ENCODE results near the gene TAPBP. TPM values are rescaled to one million over a fixed set of nuclear protein-coding genes. Genes with fewer than 3 reads are reported as not detected.

Gene TAPBP
- total and polyA plus RNA-seq, 2 donors from 2014 or later: 53.5 to 217 TPM

GRCh38 chr6:33259032-33259431 lies 54.8 kb downstream of the TAPBP start:
- no peak for DNase-seq
- TF ChIP-seq, protein P1, sequence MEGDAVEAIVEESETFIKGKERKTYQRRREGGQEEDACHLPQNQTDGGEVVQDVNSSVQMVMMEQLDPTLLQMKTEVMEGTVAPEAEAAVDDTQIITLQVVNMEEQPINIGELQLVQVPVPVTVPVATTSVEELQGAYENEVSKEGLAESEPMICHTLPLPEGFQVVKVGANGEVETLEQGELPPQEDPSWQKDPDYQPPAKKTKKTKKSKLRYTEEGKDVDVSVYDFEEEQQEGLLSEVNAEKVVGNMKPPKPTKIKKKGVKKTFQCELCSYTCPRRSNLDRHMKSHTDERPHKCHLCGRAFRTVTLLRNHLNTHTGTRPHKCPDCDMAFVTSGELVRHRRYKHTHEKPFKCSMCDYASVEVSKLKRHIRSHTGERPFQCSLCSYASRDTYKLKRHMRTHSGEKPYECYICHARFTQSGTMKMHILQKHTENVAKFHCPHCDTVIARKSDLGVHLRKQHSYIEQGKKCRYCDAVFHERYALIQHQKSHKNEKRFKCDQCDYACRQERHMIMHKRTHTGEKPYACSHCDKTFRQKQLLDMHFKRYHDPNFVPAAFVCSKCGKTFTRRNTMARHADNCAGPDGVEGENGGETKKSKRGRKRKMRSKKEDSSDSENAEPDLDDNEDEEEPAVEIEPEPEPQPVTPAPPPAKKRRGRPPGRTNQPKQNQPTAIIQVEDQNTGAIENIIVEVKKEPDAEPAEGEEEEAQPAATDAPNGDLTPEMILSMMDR (IDR thresholded peaks at IDR 0.05; ENCODE audit: borderline replicate concordance, extremely low read depth, insufficient read depth): no peak
- Histone ChIP-seq H3K36me3 (ENCODE audit: control insufficient read depth in 2 of 3, insufficient read depth in 3 of 3, low read length in 3 of 3) (peaks cover 5 to 35% (median 9%) of the 10 kb centered on the region in 3 donors), H3K4me3 (ENCODE audit: low read length in 3 of 3) (no peak overlapping the region), H3K9ac (ENCODE audit: low read length in 3 of 3) (no peak overlapping the region), H3K9me3 (ENCODE audit: control insufficient read depth in 2 of 3, insufficient read depth in 1 of 3, low read length in 3 of 3) (no peaks in the 10 kb centered on the region), H3K27me3 (ENCODE audit: control insufficient read depth, insufficient read depth, low read length) (no peaks in the 10 kb centered on the region), H3K27ac (ENCODE audit: low read depth in 2 of 2, low read length in 2 of 2) (no peak overlapping the region), H3K4me1 (ENCODE audit: control insufficient read depth in 2 of 3, insufficient read depth in 2 of 3, low read depth in 1 of 3, low read length in 3 of 3) (no peaks in the 10 kb centered on the region)
- intact Hi-C loops (cut with DNase I): no loop called here
- no peak for FAIRE-seq

DNA sequence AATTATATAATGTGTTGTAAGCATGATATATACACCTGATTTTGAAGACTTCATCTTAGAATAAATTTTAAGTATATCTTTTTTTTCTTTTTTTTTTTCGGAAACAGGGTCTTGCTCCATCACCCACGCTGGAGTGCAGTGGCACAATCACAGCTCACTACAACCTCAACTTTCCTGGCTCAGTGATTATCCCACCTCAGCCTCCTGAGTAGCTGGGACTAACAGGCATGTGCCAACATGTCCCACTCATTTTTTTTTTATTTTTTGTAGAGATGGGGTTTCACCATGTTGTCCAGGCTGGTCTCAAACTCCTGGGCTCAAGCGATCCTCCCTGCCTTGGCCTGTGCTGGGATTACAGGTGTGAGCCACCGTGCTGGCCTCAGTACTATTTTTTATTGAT lies 59.3 kb downstream of the TAPBP start:
- H3K27ac ChIP-seq (ENCODE audit: low read depth in 2 of 2, low read length in 2 of 2): no peak overlapping the region
- H3K36me3 ChIP-seq (ENCODE audit: control insufficient read depth in 2 of 3, insufficient read depth in 3 of 3, low read length in 3 of 3): peaks cover 0 to 9% (median 5%) of the 10 kb centered on the region in 3 donors
- H3K4me1 ChIP-seq (ENCODE audit: control insufficient read depth in 2 of 3, insufficient read depth in 2 of 3, low read depth in 1 of 3, low read length in 3 of 3): peaks cover 0 to 9% (median 6%) of the 10 kb centered on the region in 3 donors
- DNase-seq (no peak), FAIRE-seq (no peak)
- no peaks in the 10 kb centered on the region for H3K9me3 ChIP-seq (ENCODE audit: control insufficient read depth in 2 of 3, insufficient read depth in 1 of 3, low read length in 3 of 3)
- no peak overlapping the region for H3K4me3 ChIP-seq (ENCODE audit: low read length in 3 of 3)
- H3K27me3 ChIP-seq (ENCODE audit: control insufficient read depth, insufficient read depth, low read length): no peaks in the 10 kb centered on the region
- intact Hi-C loops (cut with DNase I): no loop called here
- H3K9ac ChIP-seq (ENCODE audit: low read length in 3 of 3): no peak overlapping the region
- TF ChIP-seq, protein P1 (IDR thresholded peaks at IDR 0.05; ENCODE audit: borderline replicate concordance, extremely low read depth, insufficient read depth): no peak

GRCh38 chr6:33252759-33253158 lies 61.1 kb downstream of the TAPBP start:
- H3K4me3 ChIP-seq (ENCODE audit: low read length in 3 of 3): no peak overlapping the region
- H3K36me3 ChIP-seq (ENCODE audit: control insufficient read depth in 2 of 3, insufficient read depth in 3 of 3, low read length in 3 of 3): peaks cover 0 to 3% (median 3%) of the 10 kb centered on the region in 3 donors
- peaks cover 0 to 20% (median 9%) of the 10 kb centered on the region in 3 donors for H3K4me1 ChIP-seq (ENCODE audit: control insufficient read depth in 2 of 3, insufficient read depth in 2 of 3, low read depth in 1 of 3, low read length in 3 of 3)
- no peak for FAIRE-seq
- no peak overlapping the region for H3K9ac ChIP-seq (ENCODE audit: low read length in 3 of 3)
- intact Hi-C loops (cut with DNase I): no loop called here
- no peak overlapping the region for H3K27ac ChIP-seq (ENCODE audit: low read depth in 2 of 2, low read length in 2 of 2)
- H3K27me3 ChIP-seq (ENCODE audit: control insufficient read depth, insufficient read depth, low read length): no peaks in the 10 kb centered on the region
- no peak for DNase-seq
- TF ChIP-seq, protein P1 (IDR thresholded peaks at IDR 0.05; ENCODE audit: borderline replicate concordance, extremely low read depth, insufficient read depth): no peak
- no peaks in the 10 kb centered on the region for H3K9me3 ChIP-seq (ENCODE audit: control insufficient read depth in 2 of 3, insufficient read depth in 1 of 3, low read length in 3 of 3)
